HepG2 (cell line): ENCODE results near the gene IRF4. TPM values are rescaled to one million over a fixed set of nuclear protein-coding genes. Genes with fewer than 3 reads are reported as not detected.

Experiments used
- ATAC-seq: fragments of 200-7000 bp; cut with Tn5 transposase; 3 replicates; pipeline ENCODE4 v1.9.1; 2020; ENCODE audit warnings: mild to moderate bottlenecking, moderate library complexity
- BruUV-seq: library from RNA; stranded (reverse); fragments of 400-500 nt; replicated peaks from 2 replicates; lab custom pipeline; 2021; lab: Mats Ljungman, UMichigan
- CTCF ChIA-PET: fragments of 300-600 bp; formaldehyde crosslinking; extraction: SDS; loops from one replicate; lab custom pipeline; 2021; ENCODE audit warnings: low total read pairs, inconsistent platforms, low intra/inter-chr PET ratio; lab: Yijun Ruan, JAX
- POLR2A ChIA-PET: fragments of 350-600 bp; sonication (Branson Sonifier 250); formaldehyde crosslinking; loops from one replicate; lab custom pipeline; 2020; ENCODE audit warnings: antibody characterized with exemption, inconsistent platforms; lab: Yijun Ruan, JAX
- DNase-seq: peaks from one replicate; pipeline ENCODE4 v3.0.0-alpha.2; 2015; ENCODE audit warnings: low spot score
- FAIRE-seq: peaks from 3 replicates; lab custom pipeline; 2011; peaks lifted over from hg19 to GRCh38; lab: Jason Lieb, UNC
- H2AFZ ChIP-seq: one replicate; pipeline ENCODE4 v1.6.1; 2011; ENCODE audit warnings: low read length, inconsistent platforms
- H3K27ac ChIP-seq: fragments of 300-600 bp; 3 replicates; pipeline ENCODE4 v1.8.0; 2011; ENCODE audit warnings: mixed run types, mild to moderate bottlenecking, mixed read lengths, low read length, inconsistent platforms; ENCODE audit not compliant: insufficient read depth; ENCODE audit errors: extremely low read length
- H3K27me3 ChIP-seq, 2 experiments: fragments of 200-600 bp in 1 of 2; 2 replicates in 1 of 2; 3 replicates in 1 of 2; pipeline versions ENCODE4 v1.6.0 to v1.8.0; 2011; ENCODE audit warnings: low read length in 2 of 2, mild to moderate bottlenecking in 2 of 2, moderate library complexity in 2 of 2, inconsistent platforms in 1 of 2; ENCODE audit not compliant: insufficient read depth in 2 of 2, control insufficient read depth in 1 of 2
- H3K36me3 ChIP-seq, 2 experiments: fragments of 200-600 bp in 1 of 2; replicated peaks in 1 of 2; 2 replicates in 1 of 2; 3 replicates in 1 of 2; pipeline versions ENCODE4 v1.5.1 to v1.8.0; 2011; ENCODE audit warnings: low read length in 2 of 2, inconsistent platforms in 1 of 2; ENCODE audit not compliant: insufficient read depth in 2 of 2, control insufficient read depth in 1 of 2
- H3K4me1 ChIP-seq: 2 replicates; pipeline ENCODE4 v1.5.1; 2012; ENCODE audit warnings: low read length, inconsistent platforms; ENCODE audit not compliant: insufficient read depth
- H3K4me2 ChIP-seq: 2 replicates; pipeline ENCODE4 v1.6.0; 2011; ENCODE audit warnings: low read depth, low read length, inconsistent platforms
- H3K4me3 ChIP-seq, 3 experiments: fragments of 200-600 bp in 1 of 3; sonication (generic), shearing (Covaris generic) in 1 of 3; replicated peaks in 1 of 3; 2 replicates each; pipeline ENCODE4 v1.5.1; 2011 to 2016; ENCODE audit warnings: low read length in 3 of 3, inconsistent platforms in 2 of 3, low read depth in 2 of 3, mild to moderate bottlenecking in 2 of 3, control low read depth in 1 of 3, mixed read lengths in 1 of 3; ENCODE audit not compliant: insufficient read depth in 1 of 3
- H3K79me2 ChIP-seq: one replicate; pipeline ENCODE4 v1.6.1; 2011; ENCODE audit warnings: low read length, inconsistent platforms; ENCODE audit not compliant: insufficient read depth
- H3K9ac ChIP-seq: 2 replicates; pipeline ENCODE4 v1.6.0; 2011; ENCODE audit warnings: mild to moderate bottlenecking, low read depth, low read length, inconsistent platforms; ENCODE audit not compliant: insufficient read depth
- H3K9me3 ChIP-seq: 2 replicates; pipeline ENCODE4 v1.5.1; 2012; ENCODE audit warnings: mild to moderate bottlenecking, low read length
- H4K20me1 ChIP-seq: 2 replicates; pipeline ENCODE4 v1.6.0; 2011; ENCODE audit warnings: inconsistent platforms, mild to moderate bottlenecking, low read length, moderate library complexity; ENCODE audit not compliant: insufficient read depth
- CENPX ChIP-seq: sonication (generic); formaldehyde crosslinking; IDR thresholded peaks from 2 replicates; pipeline ENCODE4 v1.9.0; 2021; ENCODE audit warnings: mild to moderate bottlenecking, missing genetic modification reagents, moderate library complexity
- MEIS2 ChIP-seq: sonication (generic); formaldehyde crosslinking; IDR thresholded peaks from 2 replicates; pipeline ENCODE4 v1.9.0; 2021; ENCODE audit warnings: mild to moderate bottlenecking, missing genetic modification reagents
- NAIF1 ChIP-seq: sonication (generic); formaldehyde crosslinking; IDR thresholded peaks from 2 replicates; pipeline ENCODE4 v1.5.0; 2020; ENCODE audit warnings: mild to moderate bottlenecking, missing genetic modification reagents, borderline replicate concordance
- NR3C1 ChIP-seq: sonication (generic); formaldehyde crosslinking; IDR thresholded peaks from 2 replicates; pipeline ENCODE4 v1.4.0; 2020; ENCODE audit warnings: missing genetic modification reagents
- SCMH1 ChIP-seq: sonication (generic); formaldehyde crosslinking; IDR thresholded peaks from 2 replicates; pipeline ENCODE4 v1.9.0; 2021; ENCODE audit warnings: missing genetic modification reagents, mild to moderate bottlenecking, borderline replicate concordance
- ZNF530 ChIP-seq: sonication (generic); formaldehyde crosslinking; IDR thresholded peaks from 2 replicates; pipeline ENCODE4 v1.5.0; 2020; ENCODE audit warnings: low read depth, mild to moderate bottlenecking, missing genetic modification reagents
- ZNF703 ChIP-seq: sonication (generic); formaldehyde crosslinking; IDR thresholded peaks from 2 replicates; pipeline ENCODE4 v1.5.1; 2020; ENCODE audit warnings: missing genetic modification reagents, mild to moderate bottlenecking, moderate library complexity, borderline replicate concordance
- ZNF776 ChIP-seq: sonication (generic); formaldehyde crosslinking; IDR thresholded peaks from 2 replicates; pipeline ENCODE4 v1.4.0; 2020; ENCODE audit warnings: mild to moderate bottlenecking, missing genetic modification reagents
- WGBS: methylation state at CpG from one replicate; pipeline ENCODE4 v1.1.6; 2017; ENCODE audit warnings: low lambda C conversion rate; 5-methylcytosine and 5-hydroxymethylcytosine counted together
- in situ Hi-C: cut with HindIII; loops from 2 replicates; pipeline ENCODE4 v1.10.0; 2017; ENCODE audit warnings: low pct_unique_long_range_greater_than_20kb; ENCODE audit not compliant: extremely low pct_ligation_motif_present
- intact Hi-C: fragments of 100-400 bp; cut with micrococcal nuclease; formaldehyde crosslinking; loops from one replicate; pipeline ENCODE4 v1.10.0; 2022; ENCODE audit not compliant: unreplicated experiment
- polyA plus RNA-seq, 8 experiments: library from polyadenylated mRNA; depleted of rRNA in 3 of 8; stranded (reverse) in 7 of 8; unstranded in 1 of 8; fragments of >200 nt; fragmentation: Illumina TruSeq in 4 of 8; extraction: Trizol in 4 of 8; gene quantifications; 2 replicates each; pipeline versions ENCODE4 v1.2.1 to v1.2.3, GENCODE V29; 2011 to 2016; ENCODE audit warnings: low read depth in 4 of 8, missing spikeins in 1 of 8, mixed read lengths in 1 of 8; ENCODE audit not compliant: insufficient read depth in 1 of 8
- total RNA-seq, 5 experiments: library from RNA; depleted of rRNA; stranded (reverse); fragments of >200 nt; fragmentation: Illumina TruSeq; extraction: Trizol; gene quantifications; 2 replicates each; pipeline ENCODE4 v1.2.3, GENCODE V29; 2016; ENCODE audit warnings: low read depth in 1 of 5
- TF ChIP-seq, protein P1 (sequence below): sonication (generic); formaldehyde crosslinking; IDR thresholded peaks from 2 replicates; pipeline ENCODE4 v1.8.0; 2022; ENCODE audit warnings: mild to moderate bottlenecking, missing genetic modification reagents
- TF ChIP-seq, protein P2 (sequence below): sonication (generic); formaldehyde crosslinking; IDR thresholded peaks from 2 replicates; pipeline ENCODE4 v1.4.0; 2020; ENCODE audit warnings: missing genetic modification reagents
- TF ChIP-seq, protein P3 (sequence below): sonication (generic); formaldehyde crosslinking; IDR thresholded peaks from 2 replicates; pipeline ENCODE4 v1.8.1; 2022; ENCODE audit warnings: mild to moderate bottlenecking, missing genetic modification reagents
- TF ChIP-seq, protein P4 (sequence below): sonication (generic); formaldehyde crosslinking; IDR thresholded peaks from 2 replicates; pipeline ENCODE4 v1.5.1; 2020; ENCODE audit warnings: missing genetic modification reagents, mild to moderate bottlenecking, borderline replicate concordance

The IRF4 gene
- total and polyA plus RNA-seq, 2 of the 13 experiments (the other 11 are each of a cell fraction or from before 2014, with no cell fraction given), result 0.07 to 0.09 TPM

DNA sequence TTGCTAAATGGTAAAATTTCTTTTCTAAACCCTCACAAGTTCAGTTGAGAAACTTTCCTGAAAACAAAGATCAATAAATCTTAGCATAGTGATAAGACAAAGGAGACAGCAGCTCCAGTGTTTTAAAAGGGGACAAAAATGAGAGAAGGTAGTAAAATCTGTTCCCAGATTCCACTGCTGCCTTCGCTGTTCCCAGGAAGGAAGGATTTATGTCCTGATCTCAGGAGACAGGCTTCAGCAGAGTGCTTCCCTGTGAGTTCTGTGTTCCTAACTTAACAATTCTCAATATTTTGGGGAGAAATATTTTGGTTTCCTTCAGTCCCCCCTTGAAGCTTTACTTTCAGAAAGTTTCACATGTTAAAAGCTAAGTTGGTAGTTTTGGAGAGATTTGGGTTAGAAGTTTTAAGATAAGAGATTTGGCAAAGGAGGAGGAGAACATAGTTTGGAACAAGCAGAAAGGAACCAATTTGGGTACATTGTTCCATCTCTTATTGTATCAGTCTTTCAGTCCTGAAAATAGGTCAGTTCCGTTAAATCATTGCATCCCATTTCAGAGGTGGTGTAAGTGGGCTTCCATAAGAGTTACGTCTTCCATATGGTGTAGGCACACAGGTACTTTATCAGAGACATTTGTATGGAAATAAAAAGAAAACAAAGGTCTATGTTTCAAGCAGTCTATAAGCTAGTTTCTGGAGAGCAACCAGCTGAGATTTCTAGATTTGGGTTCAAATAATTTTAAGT, 20.8 kb downstream of the IRF4 start:
- ChIA-PET CTCF (no interaction called here), POLR2A (no interaction called here)
- no peak for DNase-seq
- Histone ChIP-seq H3K4me1 (peaks cover 9% of the 10 kb centered on the region; the same call in 1 of the 2 replicates), H3K27me3 (peaks cover 0 to 40% of the 10 kb centered on the region in 2 experiments; a peak in 3 of 5 replicates), H3K9ac (no peak overlapping the region), H3K4me2 (no peak overlapping the region), H3K4me3 (no peak overlapping the region), H2AFZ (no peak overlapping the region), H4K20me1 (no peaks in the 10 kb centered on the region), H3K27ac (no peak overlapping the region), H3K9me3 (peaks cover 11% of the 10 kb centered on the region; the same call in 1 of the 2 replicates), H3K36me3 (no peaks in the 10 kb centered on the region), H3K79me2 (no peaks in the 10 kb centered on the region)
- 22% methylated on average over 3 of the region's 3 CpGs for WGBS
- no peak for FAIRE-seq
- no peak for ATAC-seq
- in situ Hi-C loops, result no loop called here
- BruUV-seq, result no TSS peak
- intact Hi-C loops, result no loop called here
- no peak for TF ChIP-seq ZNF776 (CRISPR knock-in tag)

DNA sequence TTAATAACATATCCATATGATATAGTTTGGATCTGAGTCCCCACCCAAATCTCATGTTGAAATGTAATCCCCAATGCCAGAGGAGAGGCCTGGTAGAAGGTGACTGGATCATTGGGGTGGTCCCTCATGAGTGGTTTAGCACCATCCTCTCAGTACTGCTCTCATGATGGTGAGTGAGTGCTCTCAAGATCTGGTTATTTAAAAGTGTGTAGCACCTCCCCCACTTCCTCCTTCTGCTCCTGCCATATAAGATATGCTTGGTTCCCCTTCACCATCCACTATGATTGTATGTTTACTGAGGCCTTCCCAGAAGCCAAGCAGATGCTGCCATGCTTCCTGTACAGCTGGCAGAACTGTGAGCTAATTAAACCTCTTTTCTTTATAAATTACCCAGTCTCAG, 22.9 kb downstream of the IRF4 start:
- ChIA-PET CTCF (no interaction called here), POLR2A (no interaction called here)
- H3K9ac ChIP-seq, result no peak overlapping the region
- no peak overlapping the region for H3K27ac ChIP-seq
- intact Hi-C loops, result no loop called here
- peaks cover 11% of the 10 kb centered on the region; the same call in 1 of the 2 replicates for H3K9me3 ChIP-seq
- no peaks in the 10 kb centered on the region for H3K79me2 ChIP-seq
- no peaks in the 10 kb centered on the region for H3K36me3 ChIP-seq
- H3K27me3 ChIP-seq, result peaks cover 2 to 30% of the 10 kb centered on the region in 2 experiments; a peak in 4 of 5 replicates
- no peak for ATAC-seq
- no peaks in the 10 kb centered on the region for H3K4me1 ChIP-seq
- H4K20me1 ChIP-seq, result no peaks in the 10 kb centered on the region
- H2AFZ ChIP-seq, result no peak overlapping the region
- no peak overlapping the region for H3K4me2 ChIP-seq
- in situ Hi-C loops, result no loop called here
- no peak for FAIRE-seq
- no peak overlapping the region for H3K4me3 ChIP-seq
- BruUV-seq, result no TSS peak
- DNase-seq, result no peak
- TF ChIP-seq CENPX (no peak), SCMH1 (CRISPR knock-in tag) (no peak), NR3C1 (CRISPR knock-in tag) (no peak), ZNF530 (CRISPR knock-in tag) (no peak), NAIF1 (CRISPR knock-in tag) (no peak), MEIS2 (CRISPR knock-in tag) (no peak), ZNF703 (CRISPR knock-in tag) (no peak)
- TF ChIP-seq, protein P1, sequence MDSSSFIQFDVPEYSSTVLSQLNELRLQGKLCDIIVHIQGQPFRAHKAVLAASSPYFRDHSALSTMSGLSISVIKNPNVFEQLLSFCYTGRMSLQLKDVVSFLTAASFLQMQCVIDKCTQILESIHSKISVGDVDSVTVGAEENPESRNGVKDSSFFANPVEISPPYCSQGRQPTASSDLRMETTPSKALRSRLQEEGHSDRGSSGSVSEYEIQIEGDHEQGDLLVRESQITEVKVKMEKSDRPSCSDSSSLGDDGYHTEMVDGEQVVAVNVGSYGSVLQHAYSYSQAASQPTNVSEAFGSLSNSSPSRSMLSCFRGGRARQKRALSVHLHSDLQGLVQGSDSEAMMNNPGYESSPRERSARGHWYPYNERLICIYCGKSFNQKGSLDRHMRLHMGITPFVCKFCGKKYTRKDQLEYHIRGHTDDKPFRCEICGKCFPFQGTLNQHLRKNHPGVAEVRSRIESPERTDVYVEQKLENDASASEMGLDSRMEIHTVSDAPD, result no peak
- TF ChIP-seq, protein P2, sequence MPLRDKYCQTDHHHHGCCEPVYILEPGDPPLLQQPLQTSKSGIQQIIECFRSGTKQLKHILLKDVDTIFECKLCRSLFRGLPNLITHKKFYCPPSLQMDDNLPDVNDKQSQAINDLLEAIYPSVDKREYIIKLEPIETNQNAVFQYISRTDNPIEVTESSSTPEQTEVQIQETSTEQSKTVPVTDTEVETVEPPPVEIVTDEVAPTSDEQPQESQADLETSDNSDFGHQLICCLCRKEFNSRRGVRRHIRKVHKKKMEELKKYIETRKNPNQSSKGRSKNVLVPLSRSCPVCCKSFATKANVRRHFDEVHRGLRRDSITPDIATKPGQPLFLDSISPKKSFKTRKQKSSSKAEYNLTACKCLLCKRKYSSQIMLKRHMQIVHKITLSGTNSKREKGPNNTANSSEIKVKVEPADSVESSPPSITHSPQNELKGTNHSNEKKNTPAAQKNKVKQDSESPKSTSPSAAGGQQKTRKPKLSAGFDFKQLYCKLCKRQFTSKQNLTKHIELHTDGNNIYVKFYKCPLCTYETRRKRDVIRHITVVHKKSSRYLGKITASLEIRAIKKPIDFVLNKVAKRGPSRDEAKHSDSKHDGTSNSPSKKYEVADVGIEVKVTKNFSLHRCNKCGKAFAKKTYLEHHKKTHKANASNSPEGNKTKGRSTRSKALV (CRISPR knock-in tag), result no peak
- TF ChIP-seq, protein P3, sequence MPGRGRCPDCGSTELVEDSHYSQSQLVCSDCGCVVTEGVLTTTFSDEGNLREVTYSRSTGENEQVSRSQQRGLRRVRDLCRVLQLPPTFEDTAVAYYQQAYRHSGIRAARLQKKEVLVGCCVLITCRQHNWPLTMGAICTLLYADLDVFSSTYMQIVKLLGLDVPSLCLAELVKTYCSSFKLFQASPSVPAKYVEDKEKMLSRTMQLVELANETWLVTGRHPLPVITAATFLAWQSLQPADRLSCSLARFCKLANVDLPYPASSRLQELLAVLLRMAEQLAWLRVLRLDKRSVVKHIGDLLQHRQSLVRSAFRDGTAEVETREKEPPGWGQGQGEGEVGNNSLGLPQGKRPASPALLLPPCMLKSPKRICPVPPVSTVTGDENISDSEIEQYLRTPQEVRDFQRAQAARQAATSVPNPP (CRISPR knock-in tag), result no peak
- TF ChIP-seq, protein P4, sequence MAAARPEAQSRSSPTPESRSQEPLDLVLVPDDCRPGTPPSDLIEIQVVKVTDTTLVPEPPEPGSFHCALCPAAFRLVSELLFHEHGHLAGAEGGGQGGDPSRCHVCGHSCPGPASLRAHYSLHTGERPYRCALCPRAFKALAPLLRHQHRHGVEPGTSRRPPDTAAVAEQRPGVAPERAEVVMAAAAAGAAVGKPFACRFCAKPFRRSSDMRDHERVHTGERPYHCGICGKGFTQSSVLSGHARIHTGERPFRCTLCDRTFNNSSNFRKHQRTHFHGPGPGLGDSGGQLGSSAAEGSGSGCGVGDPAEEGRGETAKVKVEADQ, result no peak
